Liver (tissue), 3 donors: ENCODE data around the gene VWA5B2.

Experiments used
- ATF3 ChIP-seq: IDR thresholded peaks from 2 replicates; pipeline ENCODE4 v1.6.1; 2016; ENCODE audit warnings: antibody characterized with exemption
- CTCF ChIP-seq: fragments of 150-350 bp; IDR thresholded peaks from 2 replicates; pipeline ENCODE4 v1.5.1; 2017; ENCODE audit warnings: improper control_type of control experiment, low read depth, low read length; ENCODE audit not compliant: missing input control
- FOXA1 ChIP-seq: IDR thresholded peaks from 2 replicates; pipeline ENCODE4 v1.6.1; 2016; ENCODE audit warnings: antibody characterized with exemption
- GABPA ChIP-seq, 2 donors: IDR thresholded peaks in 1 of 2; conservative IDR thresholded peaks in 1 of 2; 2 replicates each; pipeline ENCODE4 v1.6.1; 2016; ENCODE audit warnings: antibody characterized with exemption in 2 of 2, mild to moderate bottlenecking in 1 of 2, moderate library complexity in 1 of 2
- MAX ChIP-seq: IDR thresholded peaks from 2 replicates; pipeline ENCODE4 v1.6.1; 2016; ENCODE audit warnings: antibody characterized with exemption
- RAD21 ChIP-seq, 2 donors: IDR thresholded peaks; 2 replicates each; pipeline ENCODE4 v1.6.1; 2016; ENCODE audit warnings: antibody characterized with exemption in 2 of 2, mild to moderate bottlenecking in 2 of 2
- REST ChIP-seq: IDR thresholded peaks from 2 replicates; pipeline ENCODE4 v1.6.1; 2016; ENCODE audit warnings: antibody characterized with exemption, mild to moderate bottlenecking
- SP1 ChIP-seq: IDR thresholded peaks from 2 replicates; pipeline ENCODE4 v1.6.1; 2018; ENCODE audit warnings: antibody characterized with exemption, mild to moderate bottlenecking
- TAF1 ChIP-seq: conservative IDR thresholded peaks from 2 replicates; pipeline ENCODE4 v1.6.1; 2016; ENCODE audit warnings: antibody characterized with exemption, mild to moderate bottlenecking
- YY1 ChIP-seq: IDR thresholded peaks from 2 replicates; pipeline ENCODE4 v1.6.1; 2016; ENCODE audit warnings: antibody characterized with exemption, mild to moderate bottlenecking
- ZBTB33 ChIP-seq: IDR thresholded peaks from 2 replicates; pipeline ENCODE4 v1.6.1; 2016; ENCODE audit warnings: antibody characterized with exemption
- donor health status: healthy.
- donor health status: healthy.

- TF ChIP-seq FOXA1 (no peak), CTCF (no peak), RAD21 (IDR thresholded peaks at IDR 0.05) (peak in 1 of 2 donors; percentile 23), MAX (no peak), YY1 (peak; percentile 98), TAF1 (peak; percentile 53), REST (peak; percentile 41), GABPA (IDR thresholded peaks at IDR 0.05 in 1 of 2, conservative IDR thresholded peaks at IDR 0.05 in 1 of 2) (peak in 1 of 2 donors; percentile 86), ZBTB33 (no peak), ATF3 (no peak), SP1 (no peak)
These were observed 19.3 kb downstream of the VWA5B2 start, which contains the start of gene ALG3 for GRCh38 chr3:184248454-184249411.
